GM10847 (cell line): ENCODE results near the gene FMNL2.

Source experiments
- POLR2A ChIP-seq: IDR thresholded peaks from 2 replicates; pipeline ENCODE4 v1.6.1; 2011; ENCODE audit not compliant: insufficient read length; ENCODE audit errors: extremely low read depth

The FMNL2 gene

DNA sequence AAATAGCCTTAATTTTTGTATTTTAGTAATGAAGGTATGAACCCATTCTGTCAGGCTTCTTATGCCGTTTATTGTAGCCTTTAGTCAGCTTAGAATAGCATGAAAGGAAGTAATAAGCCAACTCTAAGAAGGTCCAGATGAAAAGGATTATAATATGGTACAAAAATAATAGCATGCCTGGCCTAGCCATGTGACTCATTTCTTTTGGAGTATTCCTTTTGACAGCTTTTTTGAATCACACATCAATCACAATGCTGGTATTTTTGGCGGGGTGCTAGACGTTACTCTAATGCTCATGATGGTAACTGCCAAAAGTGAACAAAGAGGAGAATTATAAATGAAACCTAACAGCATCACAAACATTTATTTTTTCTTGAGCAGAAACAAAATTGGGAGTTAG lies 19.9 kb downstream of the FMNL2 start:
- no peak for TF ChIP-seq POLR2A

- TF ChIP-seq POLR2A: no peak
Observed at GRCh38 chr2:152355409-152355831, 20.4 kb downstream of the FMNL2 start.

- TF ChIP-seq POLR2A: no peak
Observed at GRCh38 chr2:152359573-152360363, 24.8 kb downstream of the FMNL2 start.

DNA sequence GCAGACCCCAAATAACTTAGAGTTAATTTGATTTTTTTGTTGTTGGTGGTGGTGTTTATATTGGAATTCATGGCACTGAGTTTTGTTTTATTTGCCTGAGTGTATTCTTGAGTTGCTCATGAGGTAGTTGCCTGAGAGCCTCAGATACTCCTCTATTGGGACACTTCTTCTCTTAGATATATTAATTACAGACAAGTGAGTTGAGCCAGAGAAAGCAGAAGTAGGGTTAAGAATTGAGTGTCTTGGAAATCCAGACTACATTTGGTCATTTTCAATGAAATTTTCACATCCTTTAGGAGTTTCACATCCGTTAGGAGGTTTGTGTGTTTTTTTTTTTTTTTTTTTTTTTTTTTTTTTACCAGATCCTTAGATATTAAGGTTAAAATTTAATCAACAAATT lies 29.0 kb downstream of the FMNL2 start:
- no peak for TF ChIP-seq POLR2A

GRCh38 chr2:152367547-152368390 lies 32.8 kb downstream of the FMNL2 start:
- no peak for TF ChIP-seq POLR2A

DNA sequence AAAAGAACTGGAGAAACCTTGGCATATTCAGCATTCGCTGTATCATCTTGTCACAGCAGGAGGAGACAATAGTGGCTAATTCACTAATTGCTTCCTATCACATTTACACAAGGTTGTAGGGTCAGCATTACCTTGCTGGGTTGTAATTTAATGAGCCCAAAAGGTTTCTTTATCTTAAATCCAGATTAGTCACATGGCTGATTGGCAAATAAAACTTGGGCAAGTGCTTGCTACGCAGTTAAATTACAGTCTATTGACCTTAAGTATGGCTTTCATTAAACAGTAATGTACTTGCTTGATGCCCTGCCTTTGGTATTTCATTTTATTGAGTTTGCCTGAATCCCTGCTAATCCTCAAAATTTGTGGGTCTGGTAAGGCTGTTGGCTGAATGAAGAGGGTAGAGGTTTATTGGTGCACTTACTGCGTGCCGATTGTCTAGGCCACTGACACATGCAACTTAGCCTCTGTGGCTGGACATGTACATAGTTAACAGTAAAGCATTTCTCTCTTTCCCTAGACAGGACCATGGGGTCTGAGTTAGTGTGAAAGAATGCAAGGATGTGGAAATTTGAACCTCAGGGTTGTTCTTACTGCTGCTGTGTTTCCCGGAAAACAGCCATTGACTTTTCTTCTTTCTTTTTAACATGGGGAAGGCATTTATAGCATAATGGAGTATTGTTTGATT lies 34.3 kb downstream of the FMNL2 start:
- TF ChIP-seq POLR2A: no peak

- TF ChIP-seq POLR2A: no peak
Observed at GRCh38 chr2:152370783-152371182, 35.8 kb downstream of the FMNL2 start.

DNA sequence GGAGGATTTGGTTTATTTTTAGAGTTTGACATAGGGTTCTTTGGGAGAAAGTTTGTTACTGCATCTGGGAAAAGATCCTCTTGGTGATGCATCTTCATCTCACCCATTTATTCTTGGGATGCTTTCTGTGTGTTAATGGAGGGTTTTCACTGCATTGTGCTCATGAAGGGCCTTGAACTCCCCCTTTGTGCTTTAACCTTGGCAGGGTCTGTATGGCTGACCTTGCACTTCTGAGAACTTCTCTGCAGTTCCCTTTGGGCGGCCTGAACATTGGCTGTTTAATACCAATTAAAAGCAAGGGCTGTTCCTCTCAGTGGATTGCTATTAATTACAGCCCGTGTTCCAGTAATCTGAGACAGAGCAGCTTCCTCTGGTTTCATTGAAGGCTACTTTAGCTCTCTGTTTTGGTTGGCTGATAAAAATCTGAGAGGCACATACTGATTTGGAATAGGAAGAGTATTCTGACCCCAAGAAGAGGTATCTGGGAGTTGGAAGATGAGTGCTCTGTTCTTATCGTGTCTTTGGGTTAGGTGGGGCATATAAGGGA lies 37.5 kb downstream of the FMNL2 start:
- no peak for TF ChIP-seq POLR2A

GRCh38 chr2:152375174-152375573 lies 40.2 kb downstream of the FMNL2 start:
- no peak for TF ChIP-seq POLR2A

DNA sequence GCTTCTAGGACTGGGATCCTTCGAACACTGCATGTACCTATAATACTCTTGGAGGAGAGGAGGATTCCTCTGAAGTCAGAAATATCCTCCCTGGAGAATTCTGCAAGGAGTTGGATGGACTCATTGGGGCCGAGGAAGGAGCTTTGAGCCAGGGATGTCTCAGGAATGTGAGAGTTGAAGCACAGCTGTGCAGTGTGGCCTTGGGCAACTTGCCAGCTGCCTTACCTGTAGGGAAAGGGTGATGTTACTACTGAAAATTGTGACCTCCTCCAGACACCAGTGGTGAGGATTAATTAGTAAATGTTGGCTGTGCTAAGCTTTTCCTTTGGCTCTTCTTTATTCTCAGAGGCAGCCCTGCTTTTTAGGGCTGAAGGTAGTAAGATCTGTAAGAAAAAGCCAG lies 41.4 kb downstream of the FMNL2 start:
- no peak for TF ChIP-seq POLR2A

DNA sequence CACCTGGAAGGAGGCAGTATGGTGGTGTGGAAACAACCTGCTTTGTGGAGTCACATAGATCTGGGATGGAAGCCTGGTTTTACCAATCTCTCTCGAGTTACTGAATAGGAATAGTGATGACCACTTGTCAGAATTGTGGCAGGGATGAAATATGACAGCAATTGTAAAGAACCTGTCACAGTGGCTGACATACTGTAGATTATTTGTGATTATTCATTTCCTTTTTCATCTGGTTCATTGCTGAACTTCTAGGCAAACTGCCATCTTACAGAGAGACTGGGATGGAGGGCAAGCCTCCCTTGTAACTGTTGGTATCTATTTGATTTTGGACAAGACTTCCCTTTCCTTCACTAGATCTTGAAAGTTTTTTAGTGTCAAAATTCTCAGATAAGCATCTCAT lies 42.0 kb downstream of the FMNL2 start:
- TF ChIP-seq POLR2A: no peak

DNA sequence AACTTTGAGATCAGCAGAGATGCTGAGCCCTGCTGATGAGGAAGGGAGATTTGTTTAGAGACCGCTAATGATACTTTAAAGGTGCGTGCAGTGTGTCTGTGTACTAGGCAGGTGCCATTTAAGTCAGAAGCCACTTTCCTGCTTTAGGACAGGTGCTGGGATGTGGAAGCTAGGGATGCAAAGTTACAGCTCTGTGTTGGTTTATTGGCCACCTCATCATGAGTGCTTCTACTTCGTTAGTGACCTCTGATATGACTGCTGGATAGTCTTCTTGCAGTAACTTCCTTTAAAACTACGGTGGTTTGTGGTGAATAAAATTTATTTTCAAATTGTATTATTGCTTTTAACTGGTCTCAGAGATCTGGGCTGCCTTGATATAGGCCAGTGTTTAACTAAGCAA lies 44.1 kb downstream of the FMNL2 start:
- TF ChIP-seq POLR2A: no peak

DNA sequence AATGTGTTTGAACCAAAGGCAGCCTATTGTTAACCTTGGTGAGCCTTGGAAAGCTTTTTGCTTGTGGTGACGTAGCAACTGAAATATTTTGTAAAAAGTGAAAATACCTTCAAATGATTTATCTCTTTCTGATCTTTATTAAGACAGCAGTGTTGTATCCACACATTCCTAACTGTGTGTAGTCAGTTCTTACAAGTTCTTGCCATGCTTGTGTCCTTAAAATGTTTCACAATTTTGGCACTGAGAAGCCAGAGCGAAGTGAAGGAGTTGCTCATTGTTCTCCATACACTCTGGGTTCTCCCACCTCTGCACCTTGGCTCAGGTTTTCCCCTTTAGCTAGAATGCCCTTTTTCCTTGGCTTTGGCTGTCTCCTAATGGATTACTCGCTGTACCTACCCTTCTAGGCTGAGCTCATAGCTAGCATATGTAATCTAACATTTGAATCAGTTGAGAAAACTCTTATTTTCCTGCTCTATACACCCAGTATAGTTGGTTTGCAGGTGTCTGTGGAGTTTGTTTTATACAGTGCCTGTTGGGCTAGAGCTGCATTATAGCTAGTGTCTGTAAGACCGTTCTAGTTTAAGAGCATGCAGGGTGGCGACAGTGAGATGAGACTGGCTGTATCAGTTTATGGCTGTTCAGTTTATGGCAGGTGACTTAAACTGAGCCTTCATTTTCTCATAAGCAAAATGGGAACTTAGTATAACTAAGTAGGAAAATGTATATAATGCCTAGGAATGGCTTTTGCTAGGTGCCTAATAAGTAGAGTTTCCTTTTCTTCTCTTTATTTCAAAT lies 45.5 kb downstream of the FMNL2 start:
- no peak for TF ChIP-seq POLR2A

- TF ChIP-seq POLR2A: no peak
Observed at GRCh38 chr2:152383702-152384101, 48.7 kb downstream of the FMNL2 start.

DNA sequence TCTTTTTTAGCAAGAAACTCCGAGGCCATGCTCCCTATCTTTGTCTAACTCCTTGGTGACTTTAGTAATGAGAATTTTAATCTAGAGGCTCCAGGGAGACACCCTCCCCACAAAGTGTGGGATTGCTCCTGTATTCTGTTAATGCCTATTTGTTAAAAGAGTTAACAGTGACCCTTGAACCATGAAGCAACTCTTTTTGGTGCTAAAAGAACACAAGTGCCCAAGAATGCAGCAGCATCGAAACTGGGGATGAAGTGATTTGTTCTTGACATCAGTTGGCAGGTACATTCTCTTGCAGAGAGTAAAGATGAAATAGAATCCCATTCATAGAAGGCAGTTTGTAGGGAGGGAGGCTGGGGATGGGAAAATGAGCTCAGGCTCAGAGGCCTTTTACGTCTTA lies 50.0 kb downstream of the FMNL2 start:
- TF ChIP-seq POLR2A: no peak
